ENCODE measurements around the gene KRT17.

- TF ChIP-seq CTCF (IDR thresholded peaks at IDR 0.05; ENCODE audit: low read depth, low read length) (no peak), EZH2phosphoT487 (IDR thresholded peaks at IDR 0.05; ENCODE audit: low read depth) (no peak)
These were observed 31.6 kb downstream of the KRT17 start for GRCh38 chr17:41592601-41593305.

Data from OCI-LY3 (cell line).